IMR-90 (cell line): ENCODE measurements around the gene PNPLA2. TPM values are rescaled to one million over a fixed set of nuclear protein-coding genes. Genes with fewer than 3 reads are reported as not detected.

Source experiments
- ATAC-seq: fragments of 200-7000 bp; cut with Tn5 transposase; 2 replicates; pipeline ENCODE4 v1.9.1; 2020; ENCODE audit warnings: low read depth, mild to moderate bottlenecking, moderate library complexity
- BruUV-seq: library from RNA; stranded (reverse); fragments of 400-500 nt; replicated peaks from 2 replicates; lab custom pipeline; 2021; lab: Mats Ljungman, UMichigan
- CTCF ChIA-PET: fragments of 300-600 bp; formaldehyde crosslinking; extraction: SDS; loops from one replicate; lab custom pipeline; 2021; ENCODE audit warnings: antibody characterized with exemption; lab: Yijun Ruan, JAX
- POLR2A ChIA-PET: fragments of 300-600 bp; sonication (Branson Sonifier 250); formaldehyde crosslinking; loops from one replicate; lab custom pipeline; 2022; ENCODE audit warnings: antibody characterized with exemption; ENCODE audit not compliant: unreplicated experiment; lab: Charles Lee
- DNase-seq: peaks from one replicate; pipeline ENCODE4 v3.0.0; 2013
- H2AFZ ChIP-seq: replicated peaks from 2 replicates; pipeline ENCODE3; 2013; ENCODE audit warnings: low read length, mild to moderate bottlenecking; ENCODE audit not compliant: poor library complexity
- H2AK5ac ChIP-seq: 2 replicates; pipeline ENCODE4 v1.6.1; 2013; ENCODE audit warnings: low read depth, low read length, inconsistent platforms
- H2AK9ac ChIP-seq: replicated peaks from 2 replicates; pipeline ENCODE3; 2013; ENCODE audit warnings: mild to moderate bottlenecking, low read depth, low read length, moderate library complexity; ENCODE audit not compliant: poor library complexity
- H2BK120ac ChIP-seq: 2 replicates; pipeline ENCODE4 v1.6.1; 2013; ENCODE audit warnings: low read depth, low read length, inconsistent platforms
- H2BK15ac ChIP-seq: 3 replicates; pipeline ENCODE4 v1.6.1; 2013; ENCODE audit warnings: low read depth, low read length, inconsistent platforms
- H2BK20ac ChIP-seq: 2 replicates; pipeline ENCODE4 v1.6.1; 2013; ENCODE audit warnings: low read depth, mild to moderate bottlenecking, inconsistent platforms, low read length, moderate library complexity
- H2BK5ac ChIP-seq: 2 replicates; pipeline ENCODE4 v1.6.1; 2013; ENCODE audit warnings: mild to moderate bottlenecking, low read depth, low read length, inconsistent platforms; ENCODE audit not compliant: poor library complexity, severe bottlenecking
- H3K14ac ChIP-seq: replicated peaks from 2 replicates; pipeline ENCODE4 v1.6.1; 2013; ENCODE audit warnings: low read depth, low read length, inconsistent platforms
- H3K18ac ChIP-seq: 2 replicates; pipeline ENCODE4 v1.6.1; 2013; ENCODE audit warnings: low read depth, low read length, control low read depth
- H3K23ac ChIP-seq: 2 replicates; pipeline ENCODE4 v1.6.1; 2013; ENCODE audit warnings: low read depth, low read length, inconsistent platforms
- H3K27ac ChIP-seq: 2 replicates; pipeline ENCODE4 v1.5.1; 2013; ENCODE audit warnings: mild to moderate bottlenecking, control low read depth, low read length; ENCODE audit not compliant: insufficient read depth
- H3K27me3 ChIP-seq: 2 replicates; pipeline ENCODE4 v1.6.1; 2013; ENCODE audit warnings: low read length; ENCODE audit not compliant: control insufficient read depth, insufficient read depth
- H3K36me3 ChIP-seq: 2 replicates; pipeline ENCODE4 v1.6.1; 2013; ENCODE audit warnings: low read length, mixed read lengths; ENCODE audit not compliant: control insufficient read depth, insufficient read depth
- H3K4ac ChIP-seq: 2 replicates; pipeline ENCODE4 v1.6.1; 2013; ENCODE audit warnings: low read depth, low read length, inconsistent platforms
- H3K4me1 ChIP-seq: 2 replicates; pipeline ENCODE4 v1.6.1; 2013; ENCODE audit warnings: low read length, mixed read lengths; ENCODE audit not compliant: control insufficient read depth, insufficient read depth
- H3K4me2 ChIP-seq: 2 replicates; pipeline ENCODE4 v1.6.1; 2013; ENCODE audit warnings: low read depth, mild to moderate bottlenecking, control low read depth, low read length, moderate library complexity
- H3K4me3 ChIP-seq: 2 replicates; pipeline ENCODE4 v1.5.1; 2013; ENCODE audit warnings: low read depth, mild to moderate bottlenecking, control low read depth, low read length, moderate library complexity; ENCODE audit not compliant: insufficient read depth
- H3K56ac ChIP-seq: 2 replicates; pipeline ENCODE4 v1.6.1; 2013; ENCODE audit warnings: low read length, inconsistent platforms; ENCODE audit not compliant: insufficient read depth; ENCODE audit errors: extremely low read depth
- H3K79me1 ChIP-seq, 2 experiments: 2 replicates each; pipeline ENCODE4 v1.6.1; 2013; ENCODE audit warnings: low read length in 2 of 2, inconsistent platforms in 1 of 2, low read depth in 1 of 2
- H3K9ac ChIP-seq: 2 replicates; pipeline ENCODE4 v1.6.1; 2013; ENCODE audit warnings: low read depth, low read length, control low read depth
- H3K9me1 ChIP-seq: 2 replicates; pipeline ENCODE4 v1.6.1; 2013; ENCODE audit warnings: low read length, inconsistent platforms; ENCODE audit not compliant: insufficient read depth
- H3K9me3 ChIP-seq: 2 replicates; pipeline ENCODE4 v1.6.1; 2013; ENCODE audit warnings: low read length; ENCODE audit not compliant: control insufficient read depth, insufficient read depth
- H4K20me1 ChIP-seq: 2 replicates; pipeline ENCODE4 v1.6.1; 2013; ENCODE audit warnings: low read length, inconsistent platforms; ENCODE audit not compliant: insufficient read depth
- H4K5ac ChIP-seq: 2 replicates; pipeline ENCODE4 v1.6.1; 2013; ENCODE audit warnings: mild to moderate bottlenecking, low read depth, low read length, control low read depth
- H4K8ac ChIP-seq, 2 experiments: 2 replicates each; pipeline ENCODE4 v1.6.1; 2013; ENCODE audit warnings: low read depth in 2 of 2, low read length in 2 of 2, control low read depth in 1 of 2, inconsistent platforms in 1 of 2
- H4K91ac ChIP-seq: 2 replicates; pipeline ENCODE4 v1.6.1; 2013; ENCODE audit warnings: low read depth, low read length, inconsistent platforms; ENCODE audit not compliant: insufficient read depth
- CEBPB ChIP-seq: IDR thresholded peaks from 2 replicates; pipeline ENCODE4 v1.6.1; 2012; ENCODE audit warnings: low read depth, low read length, improper control_type of control experiment
- MAFK ChIP-seq: IDR thresholded peaks from 2 replicates; pipeline ENCODE4 v1.6.1; 2012; ENCODE audit warnings: low read depth, low read length, improper control_type of control experiment
- NFE2L2 ChIP-seq: fragments of 150-350 bp; IDR thresholded peaks from 2 replicates; pipeline ENCODE4 v1.6.1; 2016; ENCODE audit warnings: low read depth, mild to moderate bottlenecking, low read length
- POLR2A ChIP-seq: IDR thresholded peaks from 2 replicates; pipeline ENCODE4 v1.6.1; 2012; ENCODE audit warnings: mild to moderate bottlenecking, low read depth, low read length
- RCOR1 ChIP-seq: IDR thresholded peaks from 2 replicates; pipeline ENCODE4 v1.6.1; 2012; ENCODE audit warnings: mild to moderate bottlenecking, low read length, improper control_type of control experiment; ENCODE audit not compliant: insufficient replicate concordance
- RFX5 ChIP-seq: IDR thresholded peaks from 2 replicates; pipeline ENCODE4 v1.8.0; 2012; ENCODE audit warnings: low read depth, mild to moderate bottlenecking, low read length, moderate library complexity
- WGBS, 2 experiments: methylation state at CpG; one replicate each; pipeline versions ENCODE4 v1.1.5 to v1.1.7; 2013; ENCODE audit warnings: missing lambda C conversion rate in 2 of 2; ENCODE audit not compliant: insufficient read length in 1 of 2; ENCODE audit errors: extremely low coverage in 2 of 2; 5-methylcytosine and 5-hydroxymethylcytosine counted together
- dilution Hi-C: fragments of 300-500 bp; cut with HindIII; formaldehyde crosslinking; loops from one replicate; pipeline ENCODE4 v1.14.3; 2018; ENCODE audit warnings: low sequenced_read_pairs; ENCODE audit not compliant: unreplicated experiment
- in situ Hi-C: fragments of 300-500 bp; cut with MboI; formaldehyde crosslinking; loops from 3 replicates; pipeline ENCODE4 v1.14.3; 2019; ENCODE audit warnings: low sequenced_read_pairs, inconsistent platforms, mixed read lengths
- intact Hi-C: fragments of 100-400 bp; cut with micrococcal nuclease; formaldehyde crosslinking; loops from 2 replicates; pipeline ENCODE4 v1.10.0; 2022
- polyA plus RNA-seq, 3 experiments: library from polyadenylated mRNA; depleted of rRNA; stranded (reverse); fragments of >200 nt; gene quantifications; 2 replicates each; pipeline ENCODE4 v1.2.3, GENCODE V29; 2012; ENCODE audit warnings: low replicate concordance in 1 of 3
- total RNA-seq: library from RNA; depleted of rRNA; stranded (reverse); fragments of >200 nt; gene quantifications from 2 replicates; pipeline ENCODE4 v1.2.3, GENCODE V29; 2012
- TF ChIP-seq, protein P1 (sequence below): fragments of 150-350 bp; IDR thresholded peaks from 2 replicates; pipeline ENCODE4 v1.6.1; 2017; ENCODE audit warnings: mild to moderate bottlenecking, antibody characterized with exemption, low read length, low read depth

PNPLA2 gene
- total and polyA plus RNA-seq, 2 of the 4 experiments (the other 2 are of a cell fraction) = 7.0 to 94.3 TPM

DNA sequence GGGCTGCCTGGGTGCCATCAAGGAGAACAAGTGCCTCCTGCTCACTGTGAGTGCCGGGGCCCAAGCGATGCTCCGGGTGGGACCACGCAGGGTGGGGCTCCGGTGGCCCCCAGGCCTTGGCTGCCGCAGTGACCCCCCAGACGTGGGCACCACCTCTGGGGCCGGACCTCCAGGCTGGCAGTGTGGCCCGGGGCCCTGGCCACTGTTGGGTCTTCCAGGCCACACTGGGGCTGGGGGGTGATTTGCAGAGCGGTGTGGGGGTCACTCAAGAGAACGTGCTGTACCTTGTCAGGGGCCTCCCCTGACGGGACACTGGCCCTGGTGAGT is 43.9 kb downstream of the PNPLA2 start:
- no peaks in the 10 kb centered on the region for H3K9me3 ChIP-seq
- no peak overlapping the region for H2BK15ac ChIP-seq
- ATAC-seq (no peak), DNase-seq (no peak)
- no peak overlapping the region for H3K56ac ChIP-seq
- H3K4ac ChIP-seq = no peak overlapping the region
- WGBS, 2 experiments = 80% methylated on average over 6 of the region's 12 CpGs; no CpG with 5 or more reads in 1 of the 2 experiments
- peak overlapping the region; percentile 42 for H2AK9ac ChIP-seq
- peaks cover 3% of the 10 kb centered on the region; the same call in 1 of the 2 replicates for H3K9me1 ChIP-seq
- no peaks in the 10 kb centered on the region for H3K27me3 ChIP-seq
- peaks cover 60% of the 10 kb centered on the region for H4K20me1 ChIP-seq
- H3K27ac ChIP-seq = no peak overlapping the region
- peak overlapping the region; percentile 70 for H2AFZ ChIP-seq
- H3K36me3 ChIP-seq = peaks cover 35% of the 10 kb centered on the region; the same call in 1 of the 2 replicates
- no peak overlapping the region for H3K14ac ChIP-seq
- no peak overlapping the region for H2BK20ac ChIP-seq
- no peak overlapping the region for H3K9ac ChIP-seq
- in situ Hi-C loops = no loop called here
- peaks cover 23 to 63% of the 10 kb centered on the region in 2 experiments; a peak in 3 of 4 replicates for H3K79me1 ChIP-seq
- no peak overlapping the region for H2BK5ac ChIP-seq
- H4K91ac ChIP-seq = no peak overlapping the region
- no TSS peak for BruUV-seq
- dilution Hi-C loops = no loop called here
- TF ChIP-seq CEBPB (no peak), MAFK (no peak), RFX5 (no peak), POLR2A (no peak), NFE2L2 (no peak), RCOR1 (no peak)
- TF ChIP-seq, protein P1, sequence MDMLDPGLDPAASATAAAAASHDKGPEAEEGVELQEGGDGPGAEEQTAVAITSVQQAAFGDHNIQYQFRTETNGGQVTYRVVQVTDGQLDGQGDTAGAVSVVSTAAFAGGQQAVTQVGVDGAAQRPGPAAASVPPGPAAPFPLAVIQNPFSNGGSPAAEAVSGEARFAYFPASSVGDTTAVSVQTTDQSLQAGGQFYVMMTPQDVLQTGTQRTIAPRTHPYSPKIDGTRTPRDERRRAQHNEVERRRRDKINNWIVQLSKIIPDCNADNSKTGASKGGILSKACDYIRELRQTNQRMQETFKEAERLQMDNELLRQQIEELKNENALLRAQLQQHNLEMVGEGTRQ = no peak
- no peak overlapping the region for H2AK5ac ChIP-seq
- POLR2A ChIA-PET = no interaction called here
- no peak overlapping the region for H4K5ac ChIP-seq
- CTCF ChIA-PET = no interaction called here
- no peak overlapping the region for H3K23ac ChIP-seq
- intact Hi-C loops = no loop called here
- H4K8ac ChIP-seq = no peak overlapping the region
- H3K4me1 ChIP-seq = peaks cover 12% of the 10 kb centered on the region
- no peak overlapping the region for H3K18ac ChIP-seq
- no peak overlapping the region for H2BK120ac ChIP-seq
- no peak overlapping the region for H3K4me3 ChIP-seq
- H3K4me2 ChIP-seq = no peak overlapping the region
